CD4-positive, alpha-beta T cell treated with Interferon gamma for 1 hour (primary cell): ENCODE data around the gene SMIM22.
"Not testable (repeated sequence)": the region's sequence is repeated elsewhere in the genome, so short reads cannot be mapped to it uniquely, and the experiment has no call there.

Experiments
- DNase-seq: peaks from one replicate; pipeline ENCODE4 v3.0.0-alpha.2; 2020

SMIM22 gene

GRCh38 chr16:4769306-4769638 is 25.9 kb upstream of the SMIM22 start:
- no peak for DNase-seq

- no peak for DNase-seq
Measured at GRCh38 chr16:4771646-4772045, 23.5 kb upstream of the SMIM22 start.

- no peak for DNase-seq
Measured at GRCh38 chr16:4772351-4772750, 22.8 kb upstream of the SMIM22 start.

GRCh38 chr16:4775005-4775404 is 20.2 kb upstream of the SMIM22 start:
- DNase-seq: no peak

GRCh38 chr16:4776141-4776705 is 18.9 kb upstream of the SMIM22 start:
- no peak for DNase-seq

GRCh38 chr16:4777339-4778049 is 17.7 kb upstream of the SMIM22 start:
- no peak for DNase-seq

- DNase-seq: no peak
Measured at GRCh38 chr16:4778050-4778392, 17.1 kb upstream of the SMIM22 start.

- DNase-seq: no peak
Measured at GRCh38 chr16:4780235-4780634, 14.9 kb upstream of the SMIM22 start.

- DNase-seq: no peak
Measured at GRCh38 chr16:4783251-4783950, 11.8 kb upstream of the SMIM22 start.

GRCh38 chr16:4783951-4784336 is 11.2 kb upstream of the SMIM22 start:
- no peak for DNase-seq

GRCh38 chr16:4784444-4784987 is 10.7 kb upstream of the SMIM22 start:
- DNase-seq: not testable (repeated sequence)

GRCh38 chr16:4785758-4786433 is 9.3 kb upstream of the SMIM22 start:
- DNase-seq: no peak

- no peak for DNase-seq
Measured at GRCh38 chr16:4787068-4787467, 8.1 kb upstream of the SMIM22 start.

GRCh38 chr16:4787627-4788482 is 7.3 kb upstream of the SMIM22 start, which contains the start of gene SEPTIN12:
SEPTIN12 (minus strand) TSS chr16:4788345; CDS start chr16:4787645, 700 bp downstream.
- DNase-seq: no peak

- no peak for DNase-seq
Measured at GRCh38 chr16:4788489-4788889, 6.7 kb upstream of the SMIM22 start.

GRCh38 chr16:4788910-4789309 is 6.3 kb upstream of the SMIM22 start:
- DNase-seq: no peak

GRCh38 chr16:4790261-4790660 is 4.9 kb upstream of the SMIM22 start:
- DNase-seq: no peak

- DNase-seq: no peak
Measured at GRCh38 chr16:4790871-4791270, 4.3 kb upstream of the SMIM22 start.

- no peak for DNase-seq
Measured at GRCh38 chr16:4792951-4793513, 2.1 kb upstream of the SMIM22 start.

- DNase-seq: no peak
Measured at GRCh38 chr16:4795828-4796572, 831 bp downstream of the SMIM22 start.
